Measurements from ENCODE around the gene BRD3.

- TF ChIP-seq CTCF (IDR thresholded peaks at IDR 0.05), result no peak
- TF ChIP-seq JUN (IDR thresholded peaks at IDR 0.05), result no peak
- TF ChIP-seq CBX2 (IDR thresholded peaks at IDR 0.05; ENCODE audit: borderline replicate concordance, low read depth), result no peak
- TF ChIP-seq, protein P1, sequence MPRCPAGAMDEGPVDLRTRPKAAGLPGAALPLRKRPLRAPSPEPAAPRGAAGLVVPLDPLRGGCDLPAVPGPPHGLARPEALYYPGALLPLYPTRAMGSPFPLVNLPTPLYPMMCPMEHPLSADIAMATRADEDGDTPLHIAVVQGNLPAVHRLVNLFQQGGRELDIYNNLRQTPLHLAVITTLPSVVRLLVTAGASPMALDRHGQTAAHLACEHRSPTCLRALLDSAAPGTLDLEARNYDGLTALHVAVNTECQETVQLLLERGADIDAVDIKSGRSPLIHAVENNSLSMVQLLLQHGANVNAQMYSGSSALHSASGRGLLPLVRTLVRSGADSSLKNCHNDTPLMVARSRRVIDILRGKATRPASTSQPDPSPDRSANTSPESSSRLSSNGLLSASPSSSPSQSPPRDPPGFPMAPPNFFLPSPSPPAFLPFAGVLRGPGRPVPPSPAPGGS (IDR thresholded peaks at IDR 0.05), result no peak
- TF ChIP-seq RCOR1 (IDR thresholded peaks at IDR 0.05; ENCODE audit: low read depth, low read length), result no peak
Observed at GRCh38 chr9:134071149-134071548, 3.3 kb upstream of the BRD3 start.

Measured in A549 (cell line).